Kidney capillary endothelial cell (primary cell): ENCODE results near the gene MAP2.

ENCODE experiments used
- DNase-seq: peaks from one replicate; pipeline ENCODE4 v3.0.0-alpha.2; 2018; ENCODE audit warnings: low spot score

Gene MAP2

DNA sequence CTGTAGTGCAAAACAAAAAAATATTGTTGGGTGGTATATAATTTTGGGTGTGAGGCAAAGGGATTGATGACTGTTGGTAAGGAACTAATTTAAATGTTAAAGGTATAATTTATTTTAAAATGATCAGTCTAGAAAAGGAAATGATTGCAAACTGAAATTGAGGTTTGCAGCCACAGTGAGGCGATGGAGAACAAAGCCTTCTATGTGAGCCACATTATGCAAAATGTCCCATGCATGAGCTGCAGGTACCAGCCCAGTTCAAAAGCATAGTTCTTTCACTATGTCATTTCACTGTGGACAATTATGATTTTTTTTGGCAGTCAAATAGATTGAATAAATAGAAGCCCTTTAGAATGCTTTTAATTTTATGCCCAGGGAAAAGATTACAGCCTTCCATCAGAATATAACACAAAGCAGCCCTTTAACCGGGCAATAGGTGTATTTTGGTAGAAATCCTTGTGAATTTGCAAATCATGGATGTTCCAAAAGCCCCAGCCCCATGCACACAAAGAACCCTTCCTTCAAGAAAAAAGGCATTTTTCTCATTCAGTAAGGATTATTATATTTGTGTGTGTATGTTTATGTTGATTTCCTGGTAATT lies 1.7 kb downstream of the MAP2 start:
- DNase-seq, result peak; percentile 57

- DNase-seq, result no peak
Observed at GRCh38 chr2:209426432-209426831, 2.6 kb downstream of the MAP2 start.

- no peak for DNase-seq
Observed at GRCh38 chr2:209431701-209432100, 7.9 kb downstream of the MAP2 start.

DNA sequence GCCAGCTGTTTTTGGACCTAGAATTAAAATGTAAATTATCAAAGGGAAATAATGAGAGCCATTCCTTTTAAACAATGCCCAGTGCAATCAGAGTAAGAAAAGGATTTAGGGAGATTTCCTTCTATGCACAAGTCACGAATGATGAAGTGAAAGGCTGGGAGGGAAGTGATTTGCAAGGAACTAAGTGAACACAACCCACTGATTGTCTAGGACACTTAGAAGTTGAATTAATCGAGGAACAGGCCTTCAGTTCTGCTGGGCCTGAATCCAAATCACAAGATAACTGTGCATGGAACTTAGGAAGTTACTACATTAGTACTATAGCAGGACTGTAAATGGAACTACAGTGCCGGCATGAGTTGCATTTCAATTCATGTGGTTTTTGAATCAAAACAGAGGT lies 17.7 kb downstream of the MAP2 start:
- no peak for DNase-seq

GRCh38 chr2:209442939-209443338 lies 19.1 kb downstream of the MAP2 start:
- DNase-seq, result no peak

- DNase-seq, result no peak
Observed at GRCh38 chr2:209445485-209445884, 21.6 kb downstream of the MAP2 start.

- DNase-seq, result no peak
Observed at GRCh38 chr2:209451209-209451834, 27.5 kb downstream of the MAP2 start.

DNA sequence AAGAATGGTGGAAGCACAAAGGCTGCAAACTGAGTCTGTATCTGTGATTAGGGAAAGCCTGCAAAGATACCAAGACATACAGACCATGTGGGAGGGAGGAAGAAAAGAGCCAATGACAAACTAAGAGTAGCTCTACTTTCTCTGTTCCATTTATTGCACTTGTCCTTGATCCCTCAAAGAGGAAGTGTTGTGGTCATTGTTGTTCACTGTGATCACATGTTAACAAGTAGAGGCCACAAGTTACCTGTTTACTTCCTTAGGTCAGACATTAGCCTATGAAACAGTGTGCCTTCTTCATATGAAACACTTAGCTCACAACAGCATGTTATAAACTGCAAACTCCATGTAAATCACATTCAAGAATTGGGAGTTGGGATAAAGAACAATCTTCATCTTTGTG lies 32.6 kb downstream of the MAP2 start:
- DNase-seq, result no peak

- no peak for DNase-seq
Observed at GRCh38 chr2:209458008-209458979, 34.4 kb downstream of the MAP2 start.

DNA sequence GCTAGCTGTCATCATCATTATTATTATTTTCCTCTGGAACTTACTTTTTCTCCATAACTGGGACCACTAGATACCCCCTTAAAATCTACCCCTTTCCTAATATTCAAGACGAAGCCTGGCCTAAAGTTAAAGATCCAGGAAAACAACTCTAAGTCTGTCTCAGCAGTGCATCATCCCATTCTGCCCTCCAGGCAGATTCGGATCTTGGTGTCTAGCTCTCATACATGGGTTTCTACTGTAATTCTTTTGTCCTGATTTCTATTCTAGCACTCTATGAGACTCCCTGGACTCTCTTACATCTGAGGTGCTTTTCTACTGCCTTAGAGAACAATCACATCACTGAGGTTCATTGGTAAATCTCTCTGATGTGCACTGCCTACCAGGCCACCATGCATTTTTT lies 35.5 kb downstream of the MAP2 start:
- DNase-seq, result no peak

- no peak for DNase-seq
Observed at GRCh38 chr2:209460151-209460761, 36.4 kb downstream of the MAP2 start.

- no peak for DNase-seq
Observed at GRCh38 chr2:209463226-209463625, 39.4 kb downstream of the MAP2 start.

GRCh38 chr2:209463835-209464234 lies 40.0 kb downstream of the MAP2 start:
- DNase-seq, result no peak

- DNase-seq, result no peak
Observed at GRCh38 chr2:209468846-209469245, 45.0 kb downstream of the MAP2 start.

GRCh38 chr2:209469481-209469880 lies 45.6 kb downstream of the MAP2 start:
- DNase-seq, result no peak

DNA sequence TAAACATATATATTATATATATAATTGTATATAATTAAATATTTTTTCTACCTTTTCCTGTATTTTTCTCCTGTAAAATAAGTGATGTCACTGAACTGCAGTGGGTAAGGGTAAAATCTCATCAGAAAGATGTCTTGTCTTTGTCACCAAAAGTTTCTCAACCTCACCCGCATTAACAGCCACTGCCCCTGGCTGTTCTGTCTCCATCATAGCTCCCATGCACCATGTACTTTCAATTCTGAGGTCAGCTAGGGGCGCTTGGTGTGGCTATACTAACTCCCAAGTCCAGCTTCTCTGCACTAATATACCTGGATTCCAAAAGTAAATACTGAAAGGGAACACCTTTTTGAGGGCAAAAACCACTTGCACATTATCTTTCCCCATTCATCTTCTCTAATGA lies 46.6 kb downstream of the MAP2 start:
- DNase-seq, result no peak

- DNase-seq, result no peak
Observed at GRCh38 chr2:209471037-209471436, 47.2 kb downstream of the MAP2 start.

- no peak for DNase-seq
Observed at GRCh38 chr2:209472112-209472832, 48.4 kb downstream of the MAP2 start.

DNA sequence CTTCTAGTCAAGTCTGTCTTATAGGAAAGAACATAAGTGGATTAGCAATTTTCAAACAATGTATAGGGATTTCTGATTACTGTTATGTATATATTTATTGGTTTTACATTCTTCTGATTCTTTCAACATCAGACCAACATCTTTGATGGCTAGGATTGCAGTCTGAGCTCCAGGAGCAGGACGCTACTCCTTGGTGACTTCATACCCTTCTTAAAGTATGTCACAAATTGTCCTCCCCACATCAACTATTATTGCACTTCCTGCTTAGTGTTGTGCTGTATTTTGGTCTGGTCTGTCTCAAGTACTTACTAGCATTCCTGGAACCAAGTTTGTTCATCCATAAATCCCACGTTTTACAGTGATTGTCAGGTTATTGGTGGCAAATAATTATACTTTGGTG lies 49.0 kb downstream of the MAP2 start:
- no peak for DNase-seq

DNA sequence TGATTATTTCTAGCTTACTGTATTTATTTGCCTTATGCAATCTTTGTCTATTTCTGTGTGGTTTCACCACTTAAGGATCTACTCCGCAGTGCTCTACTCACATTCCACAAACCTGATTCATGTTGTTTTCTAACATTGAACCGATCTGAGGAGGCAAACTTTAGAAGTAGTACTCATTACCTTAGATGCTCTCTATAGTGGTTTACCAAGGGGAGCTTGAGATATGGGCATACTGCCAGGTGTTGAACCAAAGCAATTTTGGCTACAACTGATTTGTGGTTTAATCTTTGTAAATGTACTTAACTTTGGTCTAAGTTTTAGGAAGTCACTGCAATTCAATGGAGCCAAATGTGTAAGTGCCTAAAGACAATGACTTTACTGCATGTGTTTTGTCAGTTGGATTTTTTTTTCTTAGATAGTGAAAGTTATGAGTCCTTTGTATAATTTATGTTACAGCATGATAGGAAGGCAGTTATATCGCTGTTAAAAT lies 50.1 kb downstream of the MAP2 start:
- DNase-seq, result peak; percentile 15

- DNase-seq, result no peak
Observed at GRCh38 chr2:209474960-209475359, 51.1 kb downstream of the MAP2 start.
